Stimulated activated CD4-positive, alpha-beta T cell treated with anti-CD3 and anti-CD28 coated beads, TNF-alpha, amount 100 ng/mL, for 24 hours (primary cell): ENCODE results near the gene KIF26B.

Experiments
- DNase-seq, 3 experiments: peaks; one replicate each; pipeline ENCODE4 v3.0.0-alpha.2; 2020; ENCODE audit warnings: low read depth in 3 of 3

Gene KIF26B

GRCh38 chr1:245679821-245680780, 525.3 kb downstream of the KIF26B start:
- no peak for DNase-seq

- DNase-seq, result no peak
Observed at GRCh38 chr1:245682638-245683628, 528.1 kb downstream of the KIF26B start.

- no peak for DNase-seq
Observed at GRCh38 chr1:245683676-245684075, 528.9 kb downstream of the KIF26B start.

GRCh38 chr1:245684166-245684565, 529.4 kb downstream of the KIF26B start:
- DNase-seq, result no peak

GRCh38 chr1:245684571-245684970, 529.8 kb downstream of the KIF26B start:
- no peak for DNase-seq

- no peak for DNase-seq
Observed at GRCh38 chr1:245685111-245685810, 530.5 kb downstream of the KIF26B start.

GRCh38 chr1:245686006-245686405, 531.2 kb downstream of the KIF26B start:
- DNase-seq, result no peak

GRCh38 chr1:245686446-245687030, 531.8 kb downstream of the KIF26B start:
- no peak for DNase-seq

- DNase-seq, result no peak
Observed at GRCh38 chr1:245687152-245687635, 532.4 kb downstream of the KIF26B start.

- DNase-seq, result no peak
Observed at GRCh38 chr1:245687636-245688535, 533.1 kb downstream of the KIF26B start.

- no peak for DNase-seq
Observed at GRCh38 chr1:245688536-245689453, 534.0 kb downstream of the KIF26B start.

- no peak for DNase-seq
Observed at GRCh38 chr1:245690156-245690690, 535.4 kb downstream of the KIF26B start.

GRCh38 chr1:245690946-245691541, 536.3 kb downstream of the KIF26B start:
- no peak for DNase-seq

- DNase-seq, result no peak
Observed at GRCh38 chr1:245691897-245692296, 537.1 kb downstream of the KIF26B start.

GRCh38 chr1:245692318-245692717, 537.5 kb downstream of the KIF26B start:
- DNase-seq, result no peak

GRCh38 chr1:245693116-245693793, 538.5 kb downstream of the KIF26B start:
- no peak for DNase-seq

- no peak for DNase-seq
Observed at GRCh38 chr1:245693941-245694752, 539.4 kb downstream of the KIF26B start.
